ENCODE results near the gene APOC3. TPM values are rescaled to one million over a fixed set of nuclear protein-coding genes. Genes with fewer than 3 reads are reported as not detected.

APOC3 gene
- total RNA-seq, 1 experiment from 2014 or later: not detected

DNA sequence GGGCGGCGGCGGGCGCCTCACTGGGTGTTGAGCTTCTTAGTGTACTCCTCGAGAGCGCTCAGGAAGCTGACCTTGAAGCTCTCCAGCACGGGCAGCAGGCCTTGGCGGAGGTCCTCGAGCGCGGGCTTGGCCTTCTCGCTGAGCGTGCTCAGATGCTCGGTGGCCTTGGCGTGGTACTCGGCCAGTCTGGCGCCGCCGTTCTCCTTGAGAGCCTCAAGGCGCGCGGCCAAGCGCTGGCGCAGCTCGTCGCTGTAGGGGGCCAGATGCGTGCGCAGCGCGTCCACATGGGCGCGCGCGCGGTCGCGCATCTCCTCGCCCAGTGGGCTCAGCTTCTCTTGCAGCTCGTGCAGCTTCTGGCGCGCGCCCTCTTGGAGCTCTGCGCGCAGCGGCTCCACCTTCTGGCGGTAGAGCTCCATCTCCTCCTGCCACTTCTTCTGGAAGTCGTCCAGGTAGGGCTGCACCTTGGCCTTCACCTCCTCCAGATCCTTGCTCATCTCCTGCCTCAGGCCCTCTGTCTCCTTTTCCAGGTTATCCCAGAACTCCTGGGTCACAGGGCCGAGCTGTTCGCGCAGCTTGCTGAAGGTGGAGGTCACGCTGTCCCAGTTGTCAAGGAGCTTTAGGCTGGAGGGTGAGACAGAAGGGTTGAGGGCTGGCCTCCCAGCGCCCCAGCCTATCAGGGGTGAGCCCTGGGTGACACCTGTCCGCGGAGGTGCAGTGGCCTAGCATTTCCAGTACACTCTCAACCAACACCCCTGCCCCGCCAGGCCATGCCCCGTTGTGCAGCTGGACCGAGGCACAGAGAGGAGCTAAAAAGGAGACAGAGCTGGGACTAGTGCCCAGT, 6.3 kb downstream of the APOC3 start:
- Histone ChIP-seq H3K4me3 (peak overlapping the region; percentile 22), H3K27me3 (no peaks in the 10 kb centered on the region), H3K9me3 (no peaks in the 10 kb centered on the region), H3K36me3 (no peaks in the 10 kb centered on the region)
- DNase-seq: peak; percentile 93

DNA sequence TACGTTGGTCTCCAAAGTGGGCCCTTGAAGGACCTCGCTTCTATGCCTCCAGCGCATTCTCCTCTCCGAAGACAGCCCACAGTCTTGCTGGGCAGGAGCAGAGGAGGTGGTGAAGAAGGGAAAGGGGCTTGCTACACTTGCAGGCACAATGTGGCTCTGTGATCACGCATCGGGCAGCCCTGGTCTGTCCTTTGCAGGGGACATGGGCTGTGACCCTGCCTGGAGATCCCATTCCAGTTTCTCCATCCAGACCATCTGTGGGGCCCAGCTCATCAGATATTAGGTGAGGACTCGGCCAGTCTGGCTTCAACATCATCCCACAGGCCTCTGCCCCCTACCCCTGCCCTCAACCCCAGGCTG, 6.9 kb downstream of the APOC3 start:
- Histone ChIP-seq H3K9me3 (no peaks in the 10 kb centered on the region), H3K27me3 (no peaks in the 10 kb centered on the region), H3K4me3 (no peak overlapping the region), H3K36me3 (no peaks in the 10 kb centered on the region)
- no peak for DNase-seq

DNA sequence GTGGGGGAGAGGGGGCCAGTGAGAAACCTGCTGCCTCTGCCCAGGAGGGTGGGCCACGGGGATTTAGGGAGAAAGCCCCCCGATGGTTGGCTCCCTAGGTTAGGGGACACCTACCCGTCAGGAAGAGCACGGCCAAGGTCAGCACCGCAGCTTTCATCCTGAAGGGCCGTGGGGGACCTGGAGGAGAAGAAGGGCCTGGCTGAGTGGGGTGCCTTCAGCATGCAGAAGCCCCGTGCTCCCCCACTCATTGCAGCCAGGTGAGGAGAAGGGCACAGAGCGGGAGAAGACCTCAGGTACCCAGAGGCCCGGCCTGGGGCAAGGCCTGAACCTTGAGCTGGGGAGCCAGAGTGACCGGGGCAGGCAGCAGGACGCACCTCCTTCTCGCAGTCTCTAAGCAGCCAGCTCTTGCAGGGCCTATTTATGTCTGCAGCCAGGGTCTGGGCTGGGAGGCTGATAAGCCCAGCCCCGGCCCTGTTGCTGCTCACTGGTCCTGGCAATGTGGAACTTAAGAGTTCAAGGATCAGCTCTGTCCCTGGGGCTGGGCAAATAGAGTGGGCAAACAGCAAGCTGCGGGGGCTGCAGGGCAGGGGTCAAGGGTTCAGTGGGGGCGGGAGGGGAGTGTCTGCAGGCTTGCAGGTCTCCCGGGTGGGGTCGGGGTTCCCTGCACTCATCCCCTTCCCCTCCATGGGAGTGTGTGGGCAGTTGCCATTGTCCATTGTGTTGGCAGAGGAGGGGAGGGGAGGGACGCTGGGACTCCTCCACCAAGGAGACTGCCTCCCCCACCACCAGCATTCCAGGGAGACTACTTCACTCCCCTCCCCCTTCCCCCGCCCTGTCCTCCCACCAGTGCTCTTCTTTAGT, 7.8 kb downstream of the APOC3 start, which contains the start of gene APOA1:
APOA1 (minus strand) TSS at position 392 of the 861 bp plus-strand sequence; CDS start at position 157, 235 bp downstream.
- no peak for DNase-seq
- Histone ChIP-seq H3K4me3 (no peak within 1 kb of the TSS), H3K36me3 (no peaks in the 10 kb centered on the region)

DNA sequence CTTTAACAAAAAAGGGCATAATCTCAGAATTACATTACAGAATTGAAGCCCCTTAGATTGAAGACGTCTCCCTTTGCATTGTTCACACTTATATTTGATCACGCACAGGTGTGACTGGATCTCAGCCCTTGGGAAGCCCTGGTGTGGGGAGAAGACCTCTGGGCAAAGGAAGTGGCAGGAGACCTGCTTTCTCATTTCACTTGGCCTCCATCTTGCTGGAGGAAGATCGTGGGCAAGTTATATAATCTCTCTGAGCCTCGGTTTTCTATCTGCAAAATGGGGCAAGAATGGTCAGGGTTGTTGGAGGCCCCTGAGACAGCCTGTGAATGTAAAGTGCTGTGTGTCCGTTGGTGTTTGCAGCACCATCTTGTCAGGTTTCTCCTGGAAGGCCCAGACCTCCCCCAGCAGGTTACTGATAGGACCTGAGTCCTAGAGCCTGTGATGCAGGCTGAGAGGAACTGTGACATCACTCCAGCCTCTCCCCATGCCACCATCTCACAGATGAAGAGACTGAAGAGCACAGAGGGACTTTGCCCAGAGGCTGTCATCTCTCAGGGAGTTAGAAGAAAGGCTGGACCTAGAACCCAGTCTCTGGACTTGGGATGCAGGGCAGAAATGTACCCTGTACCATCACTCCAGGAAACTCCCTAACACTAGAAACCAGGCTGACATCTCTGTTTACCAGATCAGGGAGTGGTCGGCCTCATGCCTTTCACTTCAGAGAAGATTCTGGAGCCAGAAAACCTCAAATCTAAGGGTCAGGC, 8.8 kb downstream of the APOC3 start:
- H3K27me3 ChIP-seq: no peaks in the 10 kb centered on the region
- H3K36me3 ChIP-seq: peaks cover under 1% of the 10 kb centered on the region; the same call in 1 of the 2 replicates
- H3K9me3 ChIP-seq: no peaks in the 10 kb centered on the region
- H3K4me3 ChIP-seq: no peak overlapping the region
- no peak for DNase-seq

More for the DNA sequence above, 7.8 kb downstream of the APOC3 start, which contains the start of gene APOA1:
- no peaks in the 10 kb centered on the region for H3K27me3 ChIP-seq
- no peaks in the 10 kb centered on the region for H3K9me3 ChIP-seq

DNA sequence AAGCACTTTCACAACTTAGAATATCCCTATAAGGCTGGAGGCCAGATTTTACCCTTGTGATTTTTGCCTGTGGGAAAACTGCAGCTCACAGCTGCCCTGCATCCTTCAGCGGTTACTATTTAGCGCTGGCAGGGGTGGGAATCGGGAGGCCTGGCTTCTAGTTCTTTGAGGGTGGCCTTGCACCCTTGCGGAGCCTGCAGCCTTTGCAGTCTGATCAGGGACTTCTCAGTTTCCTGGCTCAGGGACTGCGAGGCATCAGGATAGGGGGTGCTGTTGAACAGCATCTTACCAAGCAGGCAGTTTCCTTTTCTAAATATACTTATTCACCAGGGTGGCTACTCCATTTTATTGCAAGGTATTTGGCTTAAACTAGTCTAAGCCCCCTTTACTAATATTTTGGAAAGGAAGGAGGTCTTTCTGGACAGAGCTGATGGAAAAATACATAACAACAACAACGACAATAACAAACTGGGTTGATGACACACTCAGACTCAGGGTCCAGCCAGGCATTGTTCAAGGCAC, 10.6 kb downstream of the APOC3 start:
- no peak overlapping the region for H3K4me3 ChIP-seq
- H3K36me3 ChIP-seq: peaks cover 6% of the 10 kb centered on the region; the same call in 1 of the 2 replicates
- no peak for DNase-seq
- H3K9me3 ChIP-seq: no peaks in the 10 kb centered on the region
- H3K27me3 ChIP-seq: no peaks in the 10 kb centered on the region

DNA sequence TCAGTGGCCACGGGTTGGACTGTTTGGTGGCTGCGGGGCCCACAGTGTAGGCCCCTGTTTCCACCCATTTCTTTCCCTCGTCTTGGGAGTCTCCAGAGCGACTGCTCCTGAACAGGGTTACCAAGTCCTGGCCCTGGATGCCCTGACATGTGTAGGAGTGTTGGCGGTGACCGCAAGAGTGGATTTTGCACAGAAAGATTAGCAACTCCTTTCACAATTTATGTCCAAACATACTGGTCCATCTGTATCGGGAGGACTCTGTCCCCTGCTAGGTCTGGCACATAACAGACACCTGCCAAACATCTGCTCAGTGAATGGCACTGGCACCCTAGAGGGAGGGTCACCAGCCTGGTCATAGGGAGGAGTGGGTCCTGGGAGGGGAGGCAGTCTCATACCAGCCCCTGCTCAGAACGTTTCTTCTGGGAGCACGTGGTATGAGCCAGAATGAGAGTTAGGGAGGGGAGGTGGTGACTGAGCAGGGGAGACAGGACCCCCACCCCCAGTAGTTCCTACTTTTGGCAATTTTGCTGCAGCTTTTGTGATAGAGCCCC, 11.1 kb downstream of the APOC3 start:
- Histone ChIP-seq H3K9me3 (no peaks in the 10 kb centered on the region), H3K4me3 (no peak overlapping the region), H3K27me3 (no peaks in the 10 kb centered on the region), H3K36me3 (peaks cover 6% of the 10 kb centered on the region; the same call in 1 of the 2 replicates)
- no peak for DNase-seq

DNA sequence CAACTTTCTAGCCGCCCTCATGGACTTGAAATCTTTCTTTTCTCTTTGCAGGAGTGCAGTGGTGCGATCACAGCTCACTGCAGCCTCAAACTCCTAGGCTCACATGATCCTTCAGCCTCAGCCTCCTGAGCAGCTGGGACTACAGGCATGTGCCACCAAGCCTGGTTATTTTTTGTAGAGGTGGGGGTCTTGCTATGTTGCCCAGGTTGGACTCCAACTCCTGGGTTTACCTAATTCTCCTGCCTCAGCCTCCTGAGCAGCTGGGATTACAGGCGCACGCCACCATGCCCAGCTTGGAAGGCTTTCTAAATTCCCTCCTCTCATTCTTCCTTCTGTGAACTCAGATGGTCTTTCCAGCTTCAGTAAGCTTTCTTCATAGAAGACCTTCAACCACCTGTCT, 12.4 kb downstream of the APOC3 start:
- H3K36me3 ChIP-seq: peaks cover 13% of the 10 kb centered on the region
- DNase-seq: no peak
- no peaks in the 10 kb centered on the region for H3K27me3 ChIP-seq
- no peak overlapping the region for H3K4me3 ChIP-seq
- no peaks in the 10 kb centered on the region for H3K9me3 ChIP-seq

DNA sequence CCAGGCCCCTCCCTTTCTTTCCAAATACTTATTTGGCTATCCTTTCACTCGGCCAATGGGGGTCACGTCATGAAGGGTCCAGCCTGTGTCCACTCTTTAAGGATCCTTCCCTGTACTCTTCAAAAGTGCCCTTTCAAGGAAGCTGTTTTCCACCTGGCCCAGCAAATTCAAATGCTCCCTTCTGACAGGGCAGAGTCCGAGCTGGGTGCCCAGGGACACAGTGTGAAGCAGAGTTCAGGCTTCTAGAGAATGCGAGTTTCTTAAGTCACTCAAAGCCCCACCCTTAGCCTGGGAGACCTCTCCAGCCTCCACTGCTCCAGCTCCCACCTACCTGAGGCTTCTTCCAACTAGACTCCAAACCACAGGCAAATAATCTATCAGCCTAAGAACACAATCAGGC, 13.2 kb downstream of the APOC3 start:
- no peak for DNase-seq
- H3K27me3 ChIP-seq: no peaks in the 10 kb centered on the region
- H3K36me3 ChIP-seq: peaks cover 20% of the 10 kb centered on the region
- no peaks in the 10 kb centered on the region for H3K9me3 ChIP-seq
- no peak overlapping the region for H3K4me3 ChIP-seq

DNA sequence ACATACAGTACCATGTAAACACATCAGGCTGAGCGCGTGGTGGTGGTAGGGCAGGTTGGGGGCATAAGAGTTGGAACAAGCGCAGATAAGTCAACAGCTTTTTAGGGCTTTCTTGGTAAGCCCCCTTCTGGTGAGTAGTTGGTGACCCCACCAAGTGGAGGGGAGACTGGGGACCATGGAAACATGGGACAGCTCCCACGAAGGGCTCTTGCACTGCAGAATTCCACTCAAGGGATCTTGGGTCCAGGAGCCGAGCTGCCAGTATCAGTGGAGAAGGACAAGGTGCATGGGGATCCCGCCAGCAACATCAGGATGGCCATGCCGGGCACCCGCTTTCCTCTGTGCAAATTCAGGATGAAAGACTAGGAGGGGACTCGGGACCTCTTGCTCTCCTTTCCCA, 14.0 kb downstream of the APOC3 start:
- DNase-seq: no peak
- Histone ChIP-seq H3K36me3 (peaks cover 26% of the 10 kb centered on the region), H3K9me3 (no peaks in the 10 kb centered on the region), H3K4me3 (no peak overlapping the region), H3K27me3 (no peaks in the 10 kb centered on the region)

DNA sequence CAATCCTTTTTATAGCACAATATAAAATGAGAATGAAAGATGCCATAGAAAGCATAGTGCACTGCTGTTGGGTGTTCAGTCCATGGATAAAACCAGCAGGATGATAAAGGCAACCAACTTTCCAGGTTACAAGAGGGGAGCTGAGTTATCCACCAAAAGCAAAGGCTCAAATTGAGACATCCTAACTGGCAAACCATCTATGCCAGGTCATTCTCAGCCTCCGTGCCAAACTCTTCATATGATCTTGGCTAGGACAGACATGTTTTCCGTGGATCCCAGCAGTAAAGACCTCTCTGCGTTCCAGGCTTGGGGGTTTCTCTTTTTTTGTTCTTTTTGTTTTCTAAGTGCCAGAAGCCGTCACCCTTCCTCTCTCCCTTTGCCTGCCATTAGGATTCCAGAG, 15.0 kb downstream of the APOC3 start:
- DNase-seq: no peak
- Histone ChIP-seq H3K36me3 (peaks cover 27% of the 10 kb centered on the region), H3K4me3 (no peak overlapping the region), H3K27me3 (no peaks in the 10 kb centered on the region), H3K9me3 (no peaks in the 10 kb centered on the region)

DNA sequence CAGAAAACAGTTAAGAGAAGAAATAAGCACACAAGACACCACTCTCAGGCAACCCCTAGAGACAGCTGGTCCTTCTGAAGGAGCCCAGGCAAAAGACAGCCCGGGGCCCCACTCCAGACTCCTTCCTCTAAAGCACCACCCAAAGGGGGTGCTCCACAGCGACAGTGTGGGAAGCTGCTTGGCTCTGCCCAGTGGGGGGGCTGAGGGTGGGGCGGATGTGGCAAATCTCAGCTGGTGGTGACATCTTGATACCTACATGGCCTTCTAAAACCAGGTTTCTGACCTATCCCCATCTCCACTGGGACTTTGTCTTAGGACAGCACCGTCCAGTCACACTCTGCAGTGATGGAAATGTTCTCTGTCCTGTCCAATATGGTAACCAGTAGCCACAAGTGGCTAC, 17.9 kb downstream of the APOC3 start:
- Histone ChIP-seq H3K27me3 (no peaks in the 10 kb centered on the region), H3K4me3 (no peak overlapping the region), H3K36me3 (peaks cover 27% of the 10 kb centered on the region), H3K9me3 (no peaks in the 10 kb centered on the region)
- DNase-seq: no peak

DNA sequence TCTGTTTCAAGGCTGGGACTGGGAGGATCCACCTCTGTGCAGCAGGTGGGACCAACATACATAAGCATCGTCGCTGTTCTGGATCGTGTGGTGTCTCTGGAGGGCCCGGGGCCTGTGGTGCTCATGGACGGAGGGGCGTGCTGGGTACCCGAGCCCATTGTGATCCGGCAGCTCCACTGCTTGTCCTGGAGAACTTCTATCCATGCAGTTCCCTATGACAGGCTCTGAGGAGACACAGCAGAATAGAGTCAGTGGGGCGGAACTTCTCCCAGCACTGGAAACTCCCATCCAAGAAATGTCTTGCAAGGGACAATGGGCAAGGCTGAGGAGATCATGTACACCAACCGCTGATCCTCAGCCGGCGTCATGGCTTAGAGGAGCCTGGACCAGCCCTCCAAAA, 19.4 kb downstream of the APOC3 start:
- H3K27me3 ChIP-seq: no peaks in the 10 kb centered on the region
- no peaks in the 10 kb centered on the region for H3K9me3 ChIP-seq
- no peak for DNase-seq
- no peak overlapping the region for H3K4me3 ChIP-seq
- peaks cover 20% of the 10 kb centered on the region for H3K36me3 ChIP-seq

DNA sequence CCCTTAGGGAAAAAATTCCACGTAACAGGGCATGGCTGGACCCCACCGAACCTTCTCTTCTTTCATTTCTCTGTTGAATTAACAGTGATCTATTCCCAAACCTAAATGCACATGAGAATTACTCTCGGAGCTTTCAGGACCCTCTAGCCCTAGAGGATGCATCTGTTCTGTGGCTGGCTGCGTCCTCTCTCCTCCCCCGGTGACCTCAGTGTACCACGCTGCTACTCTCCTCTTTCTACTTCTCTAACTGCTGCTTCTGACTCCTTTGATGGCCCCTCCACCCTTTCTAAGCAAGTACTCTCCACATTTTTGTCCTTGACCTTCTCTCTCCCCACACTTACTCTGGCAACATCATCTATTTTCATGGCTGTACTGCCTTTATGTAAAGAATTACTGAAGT, 19.8 kb downstream of the APOC3 start:
- DNase-seq: no peak
- Histone ChIP-seq H3K9me3 (no peaks in the 10 kb centered on the region), H3K4me3 (no peak overlapping the region), H3K36me3 (peaks cover 20% of the 10 kb centered on the region), H3K27me3 (no peaks in the 10 kb centered on the region)

DNA sequence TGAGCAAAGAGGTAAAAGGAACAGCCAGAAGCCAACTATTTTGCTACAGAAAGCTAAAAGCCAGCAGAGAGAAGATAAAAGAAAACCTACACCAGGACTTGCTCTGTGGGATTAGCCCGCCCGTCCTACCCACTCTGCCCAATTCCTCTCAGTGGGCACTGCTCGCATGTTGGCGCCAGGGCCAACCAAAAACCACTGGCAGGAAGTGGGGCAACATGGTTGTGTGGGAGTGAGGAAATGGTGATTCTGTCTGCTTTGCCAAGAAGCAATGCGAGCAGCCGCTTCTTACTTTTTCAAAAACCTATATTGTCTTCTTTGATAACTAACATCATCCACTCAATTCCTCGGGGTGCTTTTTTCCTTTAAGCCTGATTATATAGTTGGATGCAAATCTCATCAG, 21.9 kb downstream of the APOC3 start:
- H3K27me3 ChIP-seq: no peaks in the 10 kb centered on the region
- no peak overlapping the region for H3K4me3 ChIP-seq
- H3K9me3 ChIP-seq: no peaks in the 10 kb centered on the region
- peaks cover 22% of the 10 kb centered on the region for H3K36me3 ChIP-seq
- peak; percentile 26 for DNase-seq

DNA sequence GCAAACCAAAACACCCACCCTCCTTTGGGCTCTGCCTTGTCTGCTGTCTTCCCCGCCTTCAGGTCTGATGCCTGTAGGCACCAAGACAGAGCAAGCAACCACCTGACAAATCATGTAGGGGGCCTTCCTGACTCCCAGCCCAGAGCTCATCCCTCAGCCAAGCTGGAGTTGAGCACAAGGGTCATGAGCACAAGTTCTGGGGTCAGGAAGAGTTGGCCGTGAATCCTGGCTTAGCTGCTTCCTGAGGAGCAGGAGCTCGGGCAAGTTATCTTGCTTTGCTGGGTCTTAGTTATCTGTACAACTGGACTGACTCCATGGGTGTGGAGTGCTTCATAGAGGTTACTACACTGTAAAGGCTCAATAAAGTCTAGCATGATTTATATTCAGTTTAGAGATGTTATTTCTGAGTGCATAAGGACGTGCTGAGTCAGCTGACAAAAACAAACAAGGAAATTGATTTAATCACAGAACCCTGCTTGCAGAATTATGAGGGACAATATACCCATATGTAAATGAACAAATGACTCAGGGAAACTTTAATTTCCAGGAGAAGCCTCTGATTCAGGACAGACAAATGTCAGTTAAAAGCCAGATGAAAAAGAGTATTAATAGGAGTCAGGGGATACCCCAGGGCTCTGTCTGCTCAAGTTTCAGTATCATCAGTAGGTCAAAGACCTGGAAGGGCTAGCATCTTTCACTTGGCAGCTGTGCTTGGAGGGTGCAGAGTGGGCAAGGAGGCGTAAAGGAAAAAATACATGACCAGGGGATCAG, 22.7 kb downstream of the APOC3 start:
- Histone ChIP-seq H3K27me3 (no peaks in the 10 kb centered on the region), H3K36me3 (peaks cover 18% of the 10 kb centered on the region), H3K4me3 (no peak overlapping the region), H3K9me3 (no peaks in the 10 kb centered on the region)
- DNase-seq: peak; percentile 62
